Measurements from ENCODE around the gene SRPRB. TPM values are rescaled to one million over a fixed set of nuclear protein-coding genes. Genes with fewer than 3 reads are reported as not detected.

Gene SRPRB, protein sequence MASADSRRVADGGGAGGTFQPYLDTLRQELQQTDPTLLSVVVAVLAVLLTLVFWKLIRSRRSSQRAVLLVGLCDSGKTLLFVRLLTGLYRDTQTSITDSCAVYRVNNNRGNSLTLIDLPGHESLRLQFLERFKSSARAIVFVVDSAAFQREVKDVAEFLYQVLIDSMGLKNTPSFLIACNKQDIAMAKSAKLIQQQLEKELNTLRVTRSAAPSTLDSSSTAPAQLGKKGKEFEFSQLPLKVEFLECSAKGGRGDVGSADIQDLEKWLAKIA
- 66.0 and 74.6 TPM in 2 replicates for total RNA-seq (2014; rRNA removed; shearing (Covaris generic))

DNA sequence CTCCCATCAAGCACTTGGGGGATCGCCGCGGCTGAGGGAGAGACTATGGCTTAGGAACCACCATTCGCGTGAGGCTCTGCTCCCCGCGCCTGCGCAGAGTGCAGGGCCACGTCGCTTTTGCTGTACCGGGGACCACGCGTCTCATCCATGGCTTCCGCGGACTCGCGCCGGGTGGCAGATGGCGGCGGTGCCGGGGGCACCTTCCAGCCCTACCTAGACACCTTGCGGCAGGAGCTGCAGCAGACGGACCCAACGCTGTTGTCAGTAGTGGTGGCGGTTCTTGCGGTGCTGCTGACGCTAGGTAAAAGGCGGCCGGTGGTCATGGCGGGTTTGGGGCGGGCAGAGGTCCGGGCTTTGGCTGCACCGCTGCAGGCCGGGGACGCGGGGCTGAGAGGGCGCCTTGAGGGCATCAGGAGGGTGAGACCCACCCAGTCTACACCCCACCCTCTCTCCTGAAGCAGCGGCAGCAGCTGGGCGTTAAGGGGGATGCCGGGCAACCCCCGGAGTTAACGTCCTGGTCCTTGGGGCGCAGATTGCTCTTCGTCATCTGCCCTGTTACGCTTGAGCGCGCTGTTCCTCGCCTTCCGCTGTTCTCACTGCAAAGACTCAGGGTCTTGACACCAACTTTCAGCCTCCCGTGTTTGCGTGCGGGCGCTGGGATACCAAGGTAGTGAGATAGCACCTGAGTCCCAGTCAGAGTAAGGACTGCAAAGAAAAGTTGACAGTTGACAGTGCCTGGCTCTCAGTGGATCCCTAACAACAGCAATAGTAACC is at the start of gene SRPRB:
Gene SRPRB (plus strand): TSS at position 114 of the 774 bp plus-strand sequence. CDS start 34 bp downstream, at position 148.
- DNase-seq (ENCODE audit: low read depth), result peak; percentile 95

DNA sequence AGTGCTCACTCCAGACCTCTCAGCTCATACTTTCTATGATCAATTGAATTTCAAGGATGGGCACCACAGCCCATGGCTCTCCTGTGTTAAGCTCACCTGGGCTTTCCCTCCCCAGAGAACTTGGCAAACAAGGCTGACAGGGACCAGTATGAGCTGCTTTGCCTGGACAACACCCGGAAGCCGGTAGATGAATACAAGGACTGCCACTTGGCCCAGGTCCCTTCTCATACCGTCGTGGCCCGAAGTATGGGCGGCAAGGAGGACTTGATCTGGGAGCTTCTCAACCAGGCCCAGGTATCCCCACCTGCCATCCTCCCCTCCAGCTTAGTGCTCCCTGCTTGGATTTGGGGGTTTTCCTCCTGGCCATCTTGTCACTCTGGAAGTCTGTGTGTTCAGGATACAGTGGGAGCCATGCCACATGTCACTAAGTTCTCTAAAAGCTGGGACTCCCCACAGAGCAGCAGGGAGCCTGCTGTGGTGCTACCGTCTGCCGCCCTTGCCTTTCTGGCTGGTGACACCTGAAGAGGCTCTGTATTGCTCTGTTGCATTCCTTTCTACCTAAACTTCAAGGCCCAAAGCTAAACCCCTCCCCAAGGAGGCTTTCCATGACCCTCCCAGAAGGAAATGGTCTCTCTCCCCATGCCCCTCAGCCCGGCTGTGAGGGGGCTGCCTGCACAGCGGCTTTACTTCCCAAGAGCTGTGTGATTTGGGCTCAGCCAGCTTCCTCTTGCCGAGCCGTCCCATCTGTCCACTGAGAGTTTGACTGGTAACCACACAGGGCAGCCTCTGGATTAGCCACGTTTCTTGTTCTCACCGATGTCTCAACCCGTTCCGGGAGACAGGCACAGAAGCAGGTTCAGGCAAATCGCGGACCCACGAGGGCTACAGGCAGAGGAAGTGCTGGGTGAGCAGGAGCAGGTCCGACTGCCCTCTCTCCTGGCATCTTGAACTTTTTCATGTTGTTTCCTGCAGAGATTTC is 48.6 kb upstream of the SRPRB start:
- DNase-seq (ENCODE audit: low read depth), result no peak

DNA sequence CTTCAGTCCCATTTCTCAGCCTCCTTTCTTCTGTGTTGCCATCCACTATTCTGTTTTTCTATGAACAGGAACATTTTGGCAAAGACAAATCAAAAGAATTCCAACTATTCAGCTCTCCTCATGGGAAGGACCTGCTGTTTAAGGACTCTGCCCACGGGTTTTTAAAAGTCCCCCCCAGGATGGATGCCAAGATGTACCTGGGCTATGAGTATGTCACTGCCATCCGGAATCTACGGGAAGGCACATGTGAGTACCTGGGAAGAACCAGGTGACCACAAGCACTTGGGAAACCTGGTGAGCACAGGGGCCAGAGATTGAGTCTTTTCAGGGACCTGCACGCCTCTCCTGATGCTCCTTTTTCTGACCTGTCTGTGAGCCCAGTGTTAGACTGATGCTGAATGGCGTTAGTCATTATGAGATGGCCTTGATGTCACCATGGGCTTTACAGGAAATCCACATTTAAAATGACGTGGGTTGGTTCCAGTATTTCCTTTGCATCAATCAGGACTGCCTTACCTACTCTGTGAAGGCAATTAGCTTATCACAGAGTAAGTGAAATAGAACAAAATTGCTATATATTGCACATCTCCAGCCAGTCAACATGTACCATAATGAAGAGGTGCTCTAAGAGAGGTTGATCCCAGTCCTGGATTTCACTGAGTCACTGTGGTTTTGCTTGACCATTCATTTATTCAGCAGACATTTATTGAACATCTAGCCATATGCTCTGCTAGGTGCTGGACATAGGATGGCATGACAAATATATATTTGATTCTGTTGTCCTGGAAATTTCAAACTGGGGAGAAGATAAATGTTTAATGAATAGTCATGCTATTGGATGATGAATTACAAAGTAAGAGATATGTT is 47.7 kb upstream of the SRPRB start:
- DNase-seq (ENCODE audit: low read depth), result no peak

DNA sequence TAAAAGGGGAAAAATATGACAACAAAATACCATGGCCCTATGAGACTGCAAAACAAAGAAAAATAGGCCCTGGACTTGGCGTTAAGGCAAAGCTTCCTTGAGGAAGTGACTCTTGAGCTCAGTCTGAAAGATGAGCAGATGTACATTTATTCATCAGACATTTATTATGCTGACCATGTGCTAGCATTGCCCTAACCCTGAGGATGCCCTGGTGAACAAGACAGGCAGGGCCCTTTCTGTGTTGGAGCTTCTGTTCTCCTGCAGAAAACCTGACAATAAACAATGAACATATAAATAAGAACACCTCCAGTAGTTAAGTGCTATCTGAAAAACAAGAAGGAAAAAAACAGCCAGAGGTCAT is 47.1 kb upstream of the SRPRB start:
- DNase-seq (ENCODE audit: low read depth), result no peak

DNA sequence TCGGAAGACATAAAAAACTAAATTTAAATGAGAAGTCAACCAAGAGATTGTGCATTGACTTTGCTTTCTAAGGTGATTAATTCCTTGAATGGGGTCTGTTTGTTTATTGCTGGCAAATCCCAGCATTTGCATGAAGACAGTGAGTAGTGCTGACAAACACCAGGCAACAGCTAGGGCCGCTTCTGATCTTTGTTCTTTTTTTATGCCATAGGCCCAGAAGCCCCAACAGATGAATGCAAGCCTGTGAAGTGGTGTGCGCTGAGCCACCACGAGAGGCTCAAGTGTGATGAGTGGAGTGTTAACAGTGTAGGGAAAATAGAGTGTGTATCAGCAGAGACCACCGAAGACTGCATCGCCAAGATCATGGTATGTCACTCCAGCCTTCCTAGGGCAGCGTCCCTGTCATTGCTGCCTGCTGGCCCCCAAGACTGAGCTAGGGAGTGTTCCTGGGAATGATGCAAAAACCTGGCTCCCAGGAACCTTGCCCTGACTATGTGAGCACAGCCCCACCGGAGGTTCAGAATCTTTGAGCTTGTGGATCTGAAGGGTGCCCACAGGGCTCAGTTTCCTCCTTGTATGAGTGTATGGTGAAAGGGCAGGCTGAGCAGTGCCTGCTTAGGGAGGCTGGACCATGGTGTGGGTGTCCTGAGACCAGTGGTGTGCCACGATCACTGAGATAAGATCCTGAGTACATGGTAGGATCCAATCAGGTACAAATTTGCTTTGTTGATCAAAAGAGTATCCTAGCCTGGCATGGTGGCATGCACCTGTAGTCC is 46.5 kb upstream of the SRPRB start:
- DNase-seq (ENCODE audit: low read depth), result no peak

DNA sequence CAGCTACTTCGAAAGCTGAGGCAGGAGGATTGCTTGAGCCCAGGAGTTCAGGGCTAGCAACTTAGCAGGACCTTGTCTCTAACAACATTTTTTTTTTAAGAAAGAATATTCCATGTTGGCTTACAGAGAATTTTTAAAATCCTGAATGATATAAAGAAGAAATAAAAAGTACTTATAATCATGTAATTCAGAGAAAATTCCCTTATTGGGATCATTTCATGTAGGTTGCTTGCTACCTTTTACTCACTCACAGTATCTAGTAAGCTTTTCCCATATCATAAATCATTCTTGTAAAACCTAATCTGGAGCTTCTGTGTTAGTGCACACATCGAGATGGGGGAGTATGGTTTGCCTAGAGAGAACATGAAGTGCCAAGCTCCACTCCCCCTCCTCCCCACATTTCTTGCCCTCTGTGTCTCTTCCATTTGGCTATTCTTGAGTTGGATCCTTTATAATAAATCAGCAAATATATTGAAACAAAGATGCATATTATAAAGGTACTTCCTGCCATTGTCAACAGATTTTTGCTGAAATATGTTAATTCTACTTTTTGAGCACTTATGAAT is 45.8 kb upstream of the SRPRB start:
- no peak for DNase-seq (ENCODE audit: low read depth)

DNA sequence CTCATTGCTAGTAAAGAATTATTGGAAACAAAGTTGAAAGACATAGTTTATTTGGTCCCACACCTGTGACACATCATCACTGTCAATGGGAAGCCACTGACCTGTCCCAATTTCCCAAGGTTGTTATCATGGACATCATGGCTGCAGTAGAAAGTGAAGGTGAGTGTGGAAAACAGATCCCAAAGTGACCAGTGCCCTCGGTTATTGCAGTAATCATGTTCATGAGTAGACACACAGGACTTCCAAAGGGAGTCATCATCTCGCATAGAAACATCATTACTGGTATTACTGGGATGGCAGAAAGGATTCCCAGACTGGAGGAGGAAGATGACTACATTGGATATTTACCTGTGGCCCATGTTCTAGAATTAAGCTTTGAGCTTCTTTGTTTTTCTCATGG is 44.7 kb upstream of the SRPRB start:
- no peak for DNase-seq (ENCODE audit: low read depth)

DNA sequence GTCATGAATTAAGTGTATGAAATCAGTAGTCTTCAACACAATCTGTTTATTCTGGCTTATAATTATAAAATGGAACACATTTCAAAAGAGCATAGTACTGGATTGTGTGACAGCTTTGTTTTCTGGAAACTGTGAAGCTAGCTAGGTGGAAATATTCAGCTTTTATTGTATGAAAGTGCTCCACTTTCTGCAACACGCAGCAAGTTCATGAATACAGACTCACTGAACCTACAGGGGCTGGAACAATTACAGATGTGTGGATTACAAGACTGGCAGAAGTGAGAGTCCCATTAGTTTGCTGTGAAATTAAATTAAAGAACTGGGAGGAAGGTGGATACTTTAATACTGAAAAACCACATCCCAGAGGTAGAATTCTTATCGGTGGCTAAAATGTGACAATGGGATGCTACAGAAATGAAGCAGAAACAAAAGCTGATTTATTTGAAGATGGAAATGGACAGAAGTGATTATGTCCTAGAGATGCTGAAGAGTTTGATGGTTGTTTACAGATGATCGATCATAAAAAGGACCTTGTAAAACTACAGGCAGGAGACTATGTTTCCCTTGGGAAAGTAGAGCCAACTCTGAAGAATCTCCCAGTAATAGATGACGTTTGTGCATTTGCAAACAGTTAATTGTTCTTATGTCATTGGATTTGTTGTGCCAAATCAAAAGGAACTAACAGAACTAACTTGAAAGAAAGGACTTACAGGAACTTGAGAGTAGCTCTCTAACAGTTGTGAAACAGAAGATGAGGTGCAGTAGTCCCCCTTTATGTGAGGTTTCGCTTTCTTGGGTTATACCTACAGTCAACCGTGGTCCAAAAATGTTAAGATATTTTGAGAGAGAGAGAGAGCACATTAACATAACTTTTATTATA is 43.8 kb upstream of the SRPRB start:
- no peak for DNase-seq (ENCODE audit: low read depth)

DNA sequence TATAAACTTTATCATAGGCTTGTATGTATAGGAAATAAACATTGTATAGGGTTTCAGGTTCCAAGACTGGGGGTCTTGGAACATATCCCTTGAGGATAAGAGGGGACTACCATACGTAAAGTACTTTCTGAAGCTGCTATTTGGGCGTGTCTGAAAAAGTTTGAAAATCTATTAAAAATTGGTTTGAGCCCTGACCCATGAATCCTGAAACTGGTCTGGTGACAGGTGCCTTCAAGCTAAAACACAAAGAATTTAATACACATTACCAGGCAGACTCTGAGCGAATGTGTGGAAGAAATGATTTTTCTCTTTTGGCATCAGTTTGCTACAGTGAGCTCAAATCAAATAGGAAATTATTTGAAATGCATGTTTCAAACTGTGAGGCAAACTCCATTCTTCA is 43.1 kb upstream of the SRPRB start:
- no peak for DNase-seq (ENCODE audit: low read depth)

DNA sequence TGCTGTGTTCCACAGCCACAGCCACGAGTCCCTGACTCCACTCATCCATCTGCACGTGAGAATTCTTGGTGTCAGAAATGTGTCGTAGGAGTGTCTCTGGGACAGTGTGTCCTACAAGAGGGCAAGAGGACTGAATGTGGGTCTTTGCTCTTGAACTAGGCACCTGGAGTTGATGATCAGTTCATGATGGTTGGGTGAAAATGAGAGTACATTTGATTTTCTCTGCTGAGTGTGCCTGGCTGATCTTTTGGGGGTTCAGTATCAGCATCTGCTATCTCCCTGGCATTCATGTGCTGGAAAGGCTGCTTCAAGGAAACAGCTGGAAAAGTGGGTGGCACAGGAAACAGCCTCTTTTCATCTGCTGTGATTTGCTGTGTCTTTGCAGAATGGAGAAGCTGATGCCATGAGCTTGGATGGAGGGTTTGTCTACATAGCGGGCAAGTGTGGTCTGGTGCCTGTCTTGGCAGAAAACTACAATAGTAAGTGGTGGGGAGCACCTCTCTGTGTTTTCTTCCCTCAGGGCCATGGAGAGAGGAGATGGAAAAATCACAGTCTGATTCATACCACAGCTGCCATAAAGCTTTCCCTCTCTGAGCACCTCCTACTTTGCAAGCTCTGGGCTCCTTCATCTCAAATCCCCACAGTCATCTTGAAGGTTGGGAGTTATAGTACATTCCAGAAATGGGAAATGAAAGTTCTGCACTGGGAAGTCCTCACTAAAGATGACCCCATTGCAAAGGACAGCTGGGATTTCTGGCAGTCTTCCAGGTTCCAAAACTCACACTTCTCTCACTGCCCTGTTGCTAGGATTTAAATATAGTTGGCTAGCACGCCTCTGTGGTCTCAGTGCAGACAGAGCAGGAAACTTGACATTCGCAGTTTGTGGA is 41.6 kb upstream of the SRPRB start:
- no peak for DNase-seq (ENCODE audit: low read depth)

DNA sequence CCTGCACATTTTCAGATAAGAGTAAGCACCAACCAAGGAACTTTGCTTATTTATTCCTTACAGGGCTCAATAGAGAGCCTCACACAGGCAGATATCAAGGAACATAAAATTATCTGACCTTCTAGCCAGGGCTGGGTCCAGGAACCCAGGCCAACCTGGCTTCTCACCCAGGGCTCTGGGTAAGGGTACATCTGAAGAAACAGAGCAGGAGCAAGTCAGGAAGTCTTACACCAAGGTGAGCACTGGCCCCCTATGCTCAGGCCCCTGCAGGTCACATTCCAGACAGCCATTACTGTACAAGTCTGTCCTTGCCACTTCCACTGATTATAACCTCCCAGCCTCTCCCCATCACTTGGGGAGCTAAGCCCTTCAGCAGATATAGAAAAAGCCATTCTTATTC is 40.4 kb upstream of the SRPRB start:
- no peak for DNase-seq (ENCODE audit: low read depth)

DNA sequence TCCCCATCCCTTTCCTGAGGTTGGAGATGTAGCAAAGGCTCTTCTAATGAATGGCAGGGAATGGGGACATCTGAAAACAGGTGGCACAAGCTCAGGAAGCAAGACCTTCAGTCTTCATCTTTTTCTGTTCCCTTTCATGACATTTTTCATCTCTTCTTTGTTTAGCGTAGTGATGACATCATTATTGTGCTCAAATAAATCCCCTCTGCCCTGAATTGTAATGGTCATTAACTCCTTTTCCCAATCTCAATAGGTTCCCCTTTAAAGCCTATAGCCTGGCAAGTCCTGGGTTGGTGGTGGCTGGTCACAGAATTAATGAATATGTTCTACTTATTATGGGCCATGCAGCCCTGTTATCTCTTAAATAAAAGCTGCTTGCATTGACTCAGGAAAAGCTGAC is 38.0 kb upstream of the SRPRB start:
- no peak for DNase-seq (ENCODE audit: low read depth)

DNA sequence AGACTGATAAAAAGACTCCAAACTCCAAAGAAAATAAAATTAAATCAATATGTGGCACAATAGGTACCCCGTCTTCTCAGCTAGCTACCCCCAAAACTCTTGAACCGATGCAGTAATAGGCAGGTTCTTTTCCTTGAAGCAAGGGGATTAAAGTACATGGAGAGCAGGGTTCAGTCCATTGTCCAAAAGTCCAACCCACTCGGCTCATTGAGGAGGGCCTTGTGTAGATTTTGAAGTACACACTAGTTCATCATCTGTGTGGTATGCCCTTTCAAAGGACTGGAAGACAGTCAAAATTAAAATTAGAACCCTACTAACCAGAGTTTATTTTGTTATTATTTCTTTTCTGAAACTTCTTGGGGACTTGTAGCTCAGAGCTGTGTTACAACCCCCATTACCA is 36.1 kb upstream of the SRPRB start:
- DNase-seq (ENCODE audit: low read depth), result no peak

DNA sequence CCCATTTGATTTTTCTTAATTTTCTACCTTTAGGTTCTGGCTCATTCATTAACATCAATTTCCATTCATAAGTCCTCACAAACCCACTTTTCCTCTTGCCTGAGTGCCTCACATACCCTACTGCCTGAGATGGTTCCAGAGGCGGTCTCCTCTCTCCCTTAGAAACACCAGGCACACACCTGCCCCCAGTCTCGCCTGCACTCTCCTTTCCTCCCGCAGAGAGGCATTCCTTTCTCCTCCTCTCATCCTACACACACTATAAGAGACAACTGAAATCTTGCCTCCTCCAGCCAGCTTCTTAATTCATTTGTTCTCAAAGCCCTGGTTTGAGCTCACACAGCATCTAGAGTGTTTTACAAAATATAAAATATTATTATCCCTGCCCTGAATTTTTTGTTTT is 31.9 kb upstream of the SRPRB start:
- no peak for DNase-seq (ENCODE audit: low read depth)

DNA sequence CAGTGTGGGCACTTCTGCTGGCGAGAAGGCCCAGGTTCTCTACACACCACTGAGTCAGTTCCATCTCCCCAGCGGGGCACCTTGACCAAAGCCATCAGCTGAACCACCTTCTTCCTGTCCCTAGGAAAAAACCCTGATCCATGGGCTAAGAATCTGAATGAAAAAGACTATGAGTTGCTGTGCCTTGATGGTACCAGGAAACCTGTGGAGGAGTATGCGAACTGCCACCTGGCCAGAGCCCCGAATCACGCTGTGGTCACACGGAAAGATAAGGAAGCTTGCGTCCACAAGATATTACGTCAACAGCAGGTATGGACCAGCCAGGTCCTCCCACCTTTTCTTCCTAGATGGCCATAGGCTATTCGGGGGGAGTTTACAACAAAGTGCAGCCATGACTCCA is 30.3 kb upstream of the SRPRB start:
- DNase-seq (ENCODE audit: low read depth), result no peak

DNA sequence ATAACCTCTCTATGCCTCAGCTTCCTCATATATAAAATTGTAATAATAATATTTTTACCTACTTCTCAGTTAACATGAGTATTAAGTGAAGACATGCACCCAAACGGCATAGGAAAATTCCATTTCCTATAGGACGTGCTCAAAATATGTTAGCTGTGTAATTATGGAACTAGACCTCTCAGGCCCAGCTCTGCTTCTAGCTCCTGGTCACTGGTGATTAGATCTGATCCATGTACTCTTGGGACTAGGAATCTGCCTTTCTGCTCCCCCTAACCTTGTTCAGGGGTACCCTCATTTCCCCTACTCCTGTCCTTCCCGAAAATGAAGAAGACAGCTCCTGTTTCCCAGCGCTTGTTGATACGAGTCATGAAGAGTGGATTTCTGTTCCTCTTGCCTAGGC is 29.8 kb upstream of the SRPRB start:
- DNase-seq (ENCODE audit: low read depth), result no peak

DNA sequence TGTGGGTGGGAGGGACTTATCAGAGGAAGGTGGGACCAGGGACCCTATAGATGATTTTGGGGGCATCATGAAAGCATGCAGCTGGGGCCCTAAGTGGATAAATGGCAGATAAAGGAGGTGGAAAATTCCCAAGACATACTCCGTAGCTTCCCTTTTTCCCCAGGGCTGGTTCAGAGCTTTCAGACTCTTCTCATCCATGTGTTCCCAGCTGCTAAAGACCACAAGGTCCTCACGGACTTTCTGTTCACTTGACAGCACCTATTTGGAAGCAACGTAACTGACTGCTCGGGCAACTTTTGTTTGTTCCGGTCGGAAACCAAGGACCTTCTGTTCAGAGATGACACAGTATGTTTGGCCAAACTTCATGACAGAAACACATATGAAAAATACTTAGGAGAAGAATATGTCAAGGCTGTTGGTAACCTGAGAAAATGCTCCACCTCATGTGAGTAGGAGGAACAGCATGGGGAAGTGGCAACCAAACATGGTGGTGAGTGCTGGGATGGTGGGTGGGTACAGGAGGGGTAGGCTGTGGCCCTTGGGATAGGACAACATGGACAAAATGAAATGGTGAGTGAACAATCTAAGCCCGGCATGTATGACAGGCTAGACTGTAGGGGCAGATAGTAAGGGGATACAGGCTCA is 28.7 kb upstream of the SRPRB start:
- no peak for DNase-seq (ENCODE audit: low read depth)
